Measurements from ENCODE around the gene DNAJC15.

DNAJC15 gene

DNA sequence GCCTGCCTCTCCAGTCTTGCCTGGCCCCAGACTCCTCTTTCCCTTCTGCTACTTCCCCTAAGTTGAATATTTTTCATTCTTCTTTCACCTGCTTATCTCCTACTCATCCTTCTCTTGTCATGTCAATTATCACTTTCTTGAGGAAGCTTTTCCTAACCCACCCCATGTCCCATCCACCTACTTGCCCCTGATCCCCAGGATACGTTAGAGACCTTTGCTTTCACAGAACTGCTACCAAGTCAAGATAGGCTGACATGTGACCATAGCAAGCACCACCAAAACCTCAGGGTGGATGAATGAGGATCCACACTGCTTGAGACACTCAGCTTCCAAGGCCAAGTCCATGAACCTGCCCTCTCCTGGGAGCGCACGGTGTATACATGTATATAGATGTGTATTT lies 131.5 kb downstream of the DNAJC15 start:
- DNase-seq (ENCODE audit: low read depth in 2 of 2) = no peak

DNA sequence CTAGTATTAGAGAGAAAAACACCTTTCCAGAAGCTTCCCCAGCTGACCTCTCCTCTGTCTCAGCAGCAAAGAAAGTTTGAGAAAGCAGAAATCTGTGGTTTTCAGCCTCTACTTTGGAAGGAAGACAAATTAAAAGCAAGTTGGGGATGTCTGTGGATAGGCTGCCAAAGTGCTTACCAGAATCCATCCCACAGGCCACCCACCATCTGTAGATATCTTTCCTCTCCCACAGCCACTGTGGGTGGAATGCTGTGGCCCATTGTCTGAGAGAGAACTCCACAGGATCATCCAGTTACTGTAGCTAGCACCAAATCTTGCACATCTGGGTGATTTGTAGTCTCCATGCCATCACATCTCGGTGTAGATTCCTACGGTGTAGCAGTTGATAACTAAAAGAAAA lies 133.5 kb downstream of the DNAJC15 start:
- DNase-seq (ENCODE audit: low read depth in 2 of 2) = no peak

GRCh38 chr13:43157796-43158195 lies 134.4 kb downstream of the DNAJC15 start:
- DNase-seq (ENCODE audit: low read depth in 2 of 2) = no peak

DNA sequence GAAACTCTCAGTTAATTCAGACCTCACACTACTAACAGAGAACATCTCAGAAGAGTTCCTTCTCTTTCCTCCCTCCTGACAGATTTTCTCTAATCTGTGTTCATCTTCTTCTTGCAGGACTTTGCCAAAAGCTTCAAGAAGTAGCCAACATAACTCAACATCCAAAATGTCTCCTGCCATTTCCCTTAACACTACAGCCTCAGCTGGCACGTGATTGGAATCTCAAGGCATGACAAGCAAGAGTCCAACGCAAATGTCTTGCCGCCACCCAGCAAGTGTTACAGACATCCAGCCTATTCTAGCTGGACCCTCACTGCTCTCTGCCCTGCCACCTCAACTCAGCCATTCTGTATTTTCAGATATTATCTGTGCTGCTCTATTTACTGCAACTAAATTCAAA lies 135.1 kb downstream of the DNAJC15 start:
- DNase-seq (ENCODE audit: low read depth in 2 of 2) = no peak

DNA sequence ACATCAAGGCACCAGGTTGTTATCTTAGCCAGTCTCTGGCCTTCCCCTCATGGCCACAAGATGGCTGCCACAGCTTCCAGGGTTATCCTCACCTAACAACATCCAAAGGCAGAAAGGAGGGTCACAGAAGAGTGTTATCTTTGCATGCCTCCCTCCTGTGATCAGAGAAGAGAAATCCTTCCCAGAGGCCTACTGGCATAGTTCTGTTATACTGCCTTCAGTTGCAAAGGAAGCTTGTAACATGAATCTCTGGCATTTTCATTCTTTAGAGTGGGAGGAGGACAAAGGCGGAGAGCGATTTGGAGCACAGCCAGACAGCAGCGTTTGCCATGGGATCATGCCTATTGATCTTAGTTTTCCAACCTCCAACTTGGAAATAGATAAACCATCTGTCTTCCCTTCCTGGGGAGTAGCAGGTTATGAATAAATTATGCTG lies 135.7 kb downstream of the DNAJC15 start:
- no peak for DNase-seq (ENCODE audit: low read depth in 2 of 2)
